Measurements from ENCODE around the gene KIAA1217. TPM values are rescaled to one million over a fixed set of nuclear protein-coding genes. Genes with fewer than 3 reads are reported as not detected.

The KIAA1217 gene
- total and polyA plus RNA-seq, 12 donors: 10.8 to 73.7 (median 40.8) TPM

- TF ChIP-seq POLR2A (IDR thresholded peaks at IDR 0.05): no peak
- TF ChIP-seq CTCF (IDR thresholded peaks at IDR 0.05): no peak
- Histone ChIP-seq H3K9me3 (replicated peaks in 1 of 3) (no peaks in the 10 kb centered on the region), H3K36me3 (replicated peaks in 1 of 2) (peaks cover 0 to 93% of the 10 kb centered on the region in 2 donors), H3K4me3 (no peak overlapping the region), H3K27me3 (no peaks in the 10 kb centered on the region), H3K4me1 (replicated peaks in 1 of 2) (no peaks in the 10 kb centered on the region), H3K27ac (no peak overlapping the region)
- 93 to 95% (median 94%) methylated on average over 11 of the region's 11 CpGs for WGBS, 4 donors
- no peak for DNase-seq
- intact Hi-C loops (cut with DNase I): no loop called here
Measured at GRCh38 chr10:24596217-24596930, 387.4 kb downstream of the KIAA1217 start.

GRCh38 chr10:24597426-24597825 lies 388.5 kb downstream of the KIAA1217 start:
- intact Hi-C loops (cut with DNase I): no loop called here
- 94 to 95% (median 95%) methylated on average over 7 of the region's 7 CpGs for WGBS, 4 donors
- H3K9me3 ChIP-seq (replicated peaks in 1 of 3): no peaks in the 10 kb centered on the region
- H3K4me3 ChIP-seq: no peak overlapping the region
- DNase-seq: no peak
- H3K27me3 ChIP-seq: no peaks in the 10 kb centered on the region
- TF ChIP-seq POLR2A (IDR thresholded peaks at IDR 0.05): no peak
- TF ChIP-seq CTCF (IDR thresholded peaks at IDR 0.05): no peak
- H3K27ac ChIP-seq: no peak overlapping the region
- peaks cover 0 to 91% of the 10 kb centered on the region in 2 donors for H3K36me3 ChIP-seq (replicated peaks in 1 of 2)
- H3K4me1 ChIP-seq (replicated peaks in 1 of 2): no peaks in the 10 kb centered on the region

MicroRNAs within 50 kb of the gene (microRNA counts, 767-probe panel; counts per million panel counts)
- microRNA hsa-miR-603: 0 to 2,271 counts per million in 2 donors

Small RNA genes lying within 50 kb of the gene (microRNA-seq; reads per million reads assigned to microRNA genes)
- 0 reads per million in 3 donors for gene MIR603

Small RNA genes lying within 50 kb of the gene (small RNA-seq; reads per million reads assigned to genes)
- 0 reads per million in 2 donors for gene AC063961.1
- 0 reads per million in 2 donors for gene MIR603

Measured in adrenal gland (tissue), 12 donors.